ENCODE measurements around the gene SLC25A5. TPM values are rescaled to one million over a fixed set of nuclear protein-coding genes. Genes with fewer than 3 reads are reported as not detected.

The SLC25A5 gene
- total RNA-seq, 3 donors from 2014 or later (not counting 1 experiment from before 2014, with no cell fraction given) = 148 to 182 (median 162) TPM

GRCh38 chrX:119500061-119500800, 32.0 kb downstream of the SLC25A5 start:
- intact Hi-C loops (cut with micrococcal nuclease) = no loop called here
- no peak for TF ChIP-seq CTCF (IDR thresholded peaks at IDR 0.05)
- ATAC-seq (no peak), DNase-seq (no peak)
- Mint-ChIP-seq H3K4me1 (peaks cover 0 to 5% of the 10 kb centered on the region in 2 donors), H3K27me3 (ENCODE audit: low read depth in 2 of 2) (no peaks in the 10 kb centered on the region), H3K36me3 (no peaks in the 10 kb centered on the region), H3K9me3 (no peaks in the 10 kb centered on the region), H3K4me3 (no peak overlapping the region), H3K27ac (no peak overlapping the region)
- 91% methylated on average over 12 of the region's 13 CpGs for WGBS (ENCODE audit: insufficient coverage)
- H3K36me3 ChIP-seq (ENCODE audit: control insufficient read depth, insufficient read depth, low read length) = no peaks in the 10 kb centered on the region
- no peaks in the 10 kb centered on the region for H3K27me3 ChIP-seq (ENCODE audit: control insufficient read depth, insufficient read depth, low read length)
- no peaks in the 10 kb centered on the region for H3K9me3 ChIP-seq (ENCODE audit: control insufficient read depth, insufficient read depth, low read length)
- no peak overlapping the region for H3K4me3 ChIP-seq (ENCODE audit: low read length)
- no peak overlapping the region for H3K27ac ChIP-seq (ENCODE audit: low read length)
- H3K4me1 ChIP-seq (ENCODE audit: control insufficient read depth, insufficient read depth, low read length) = peaks cover 7% of the 10 kb centered on the region

GRCh38 chrX:119501511-119502148, 33.4 kb downstream of the SLC25A5 start:
- intact Hi-C loops (cut with micrococcal nuclease) = no loop called here
- Mint-ChIP-seq H3K9me3 (no peaks in the 10 kb centered on the region), H3K27me3 (ENCODE audit: low read depth in 2 of 2) (no peaks in the 10 kb centered on the region)

GRCh38 chrX:119502727-119503483, 34.7 kb downstream of the SLC25A5 start:
- ATAC-seq (peak in 1 of 3 donors; percentile 48), DNase-seq (peak in 1 of 2 donors; percentile 66)
- no peak for TF ChIP-seq CTCF (IDR thresholded peaks at IDR 0.05)
- Histone ChIP-seq H3K27ac (ENCODE audit: low read length) (no peak overlapping the region), H3K9me3 (ENCODE audit: control insufficient read depth, insufficient read depth, low read length) (no peaks in the 10 kb centered on the region), H3K4me3 (ENCODE audit: low read length) (no peak overlapping the region), H3K36me3 (ENCODE audit: control insufficient read depth, insufficient read depth, low read length) (no peaks in the 10 kb centered on the region), H3K27me3 (ENCODE audit: control insufficient read depth, insufficient read depth, low read length) (no peaks in the 10 kb centered on the region), H3K4me1 (ENCODE audit: control insufficient read depth, insufficient read depth, low read length) (peaks cover 5% of the 10 kb centered on the region)
- no peaks in the 10 kb centered on the region for H3K4me1 Mint-ChIP-seq
- no peaks in the 10 kb centered on the region for H3K9me3 Mint-ChIP-seq
- H3K4me3 Mint-ChIP-seq = no peak overlapping the region
- no peak overlapping the region for H3K27ac Mint-ChIP-seq
- intact Hi-C loops (cut with micrococcal nuclease) = no loop called here
- H3K36me3 Mint-ChIP-seq = no peaks in the 10 kb centered on the region
- 74% methylated on average over 7 of the region's 11 CpGs for WGBS (ENCODE audit: insufficient coverage)
- H3K27me3 Mint-ChIP-seq (ENCODE audit: low read depth in 2 of 2) = no peaks in the 10 kb centered on the region

More at GRCh38 chrX:119501511-119502148, 33.4 kb downstream of the SLC25A5 start:
- ATAC-seq (no peak), DNase-seq (no peak)
- TF ChIP-seq CTCF (IDR thresholded peaks at IDR 0.05) = no peak
- Mint-ChIP-seq H3K27ac (no peak overlapping the region), H3K36me3 (no peaks in the 10 kb centered on the region), H3K4me1 (peaks cover 0 to 4% of the 10 kb centered on the region in 2 donors), H3K4me3 (no peak overlapping the region)
- WGBS (ENCODE audit: insufficient coverage) = 97% methylated on average over 7 of the region's 7 CpGs
- Histone ChIP-seq H3K27ac (ENCODE audit: low read length) (no peak overlapping the region), H3K9me3 (ENCODE audit: control insufficient read depth, insufficient read depth, low read length) (no peaks in the 10 kb centered on the region), H3K4me1 (ENCODE audit: control insufficient read depth, insufficient read depth, low read length) (peaks cover 7% of the 10 kb centered on the region), H3K36me3 (ENCODE audit: control insufficient read depth, insufficient read depth, low read length) (no peaks in the 10 kb centered on the region), H3K27me3 (ENCODE audit: control insufficient read depth, insufficient read depth, low read length) (no peaks in the 10 kb centered on the region), H3K4me3 (ENCODE audit: low read length) (no peak overlapping the region)

Measured in natural killer cell (primary cell).